A549 (cell line): Measurements from ENCODE around the gene SLC1A3. TPM values are rescaled to one million over a fixed set of nuclear protein-coding genes. Genes with fewer than 3 reads are reported as not detected.

Experiments used
- ATAC-seq, 2 experiments: fragments of 200-7000 bp in 1 of 2; fragments of >200 bp in 1 of 2; cut with Nextera tagmentation in 1 of 2; cut with Tn5 transposase in 1 of 2; 3 replicates each; pipeline versions ENCODE4 v1.8.0 to v1.9.1; 2018 to 2020; ENCODE audit warnings: mild to moderate bottlenecking in 1 of 2, moderate library complexity in 1 of 2
- CTCF ChIA-PET: fragments of 300-600 bp; sonication (Branson Sonifier 250); formaldehyde crosslinking; extraction: SDS; loops from one replicate; lab custom pipeline; 2021; ENCODE audit warnings: antibody characterized with exemption, inconsistent platforms; lab: Yijun Ruan, JAX
- POLR2A ChIA-PET: fragments of 350-600 bp; formaldehyde crosslinking; extraction: SDS; loops from one replicate; lab custom pipeline; 2021; ENCODE audit warnings: antibody characterized with exemption, inconsistent platforms; lab: Yijun Ruan, JAX
- DNase-seq, 2 experiments: peaks; one replicate each; pipeline versions ENCODE4 v3.0.0 to v3.0.0-alpha.2; 2011 to 2016; ENCODE audit warnings: low read depth in 1 of 2, low spot score in 1 of 2
- FAIRE-seq: peaks from 2 replicates; lab custom pipeline; 2011; peaks lifted over from hg19 to GRCh38; lab: Jason Lieb, UNC
- H3K27ac ChIP-seq, 2 experiments: fragments of >200 bp; sonication (Bioruptor Twin); formaldehyde crosslinking; 3 replicates each; pipeline ENCODE4 v1.5.1; 2016 to 2017
- H3K4me1 ChIP-seq: fragments of >200 bp; sonication (Bioruptor Twin); formaldehyde crosslinking; 3 replicates; pipeline ENCODE4 v1.6.1; 2016
- H3K4me2 ChIP-seq: fragments of >200 bp; sonication (Bioruptor Twin); formaldehyde crosslinking; 3 replicates; pipeline ENCODE4 v1.6.1; 2016
- H3K4me3 ChIP-seq: fragments of >200 bp; sonication (Bioruptor Twin); formaldehyde crosslinking; 3 replicates; pipeline ENCODE4 v1.5.1; 2016
- H3K9me3 ChIP-seq: fragments of >200 bp; sonication (Bioruptor Twin); formaldehyde crosslinking; 3 replicates; pipeline ENCODE4 v1.6.1; 2016
- ATOH8 ChIP-seq: fragments of 250-450 bp; sonication (Bioruptor Pico); IDR thresholded peaks from 2 replicates; pipeline ENCODE4 v1.5.0; 2020; ENCODE audit warnings: low read depth, mild to moderate bottlenecking, moderate library complexity
- BHLHE40 ChIP-seq: IDR thresholded peaks from 2 replicates; pipeline ENCODE4 v1.6.1; 2012; ENCODE audit warnings: low read depth, low read length, inconsistent platforms
- CBX8 ChIP-seq: fragments of 200-600 bp; sonication (generic); IDR thresholded peaks from 2 replicates; pipeline ENCODE4 v1.6.1; 2016
- CHD4 ChIP-seq: fragments of 200-600 bp; sonication (generic); IDR thresholded peaks from 2 replicates; pipeline ENCODE4 v1.6.1; 2016; ENCODE audit warnings: antibody characterized with exemption, mild to moderate bottlenecking, borderline replicate concordance
- EHF ChIP-seq: fragments of 250-450 bp; sonication (Bioruptor Pico); IDR thresholded peaks from 2 replicates; pipeline ENCODE4 v1.5.0; 2020; ENCODE audit warnings: mild to moderate bottlenecking
- EP300 ChIP-seq, 2 experiments: fragments of >200 bp; sonication (Bioruptor Twin); formaldehyde crosslinking; IDR thresholded peaks; 2 replicates in 1 of 2; 3 replicates in 1 of 2; pipeline ENCODE4 v1.6.1; 2016 to 2017
- FOSL2 ChIP-seq, 2 experiments: fragments of 450-650 bp in 1 of 2; fragments of >200 bp in 1 of 2; sonication (Bioruptor Twin) in 1 of 2; formaldehyde crosslinking; IDR thresholded peaks; 2 replicates each; pipeline versions ENCODE4 v1.5.0 to v1.6.1; 2016 to 2020; ENCODE audit warnings: mild to moderate bottlenecking in 1 of 2, moderate library complexity in 1 of 2
- FOXS1 ChIP-seq: fragments of 250-450 bp; sonication (Bioruptor Pico); IDR thresholded peaks from 2 replicates; pipeline ENCODE4 v1.5.0; 2020; ENCODE audit warnings: mild to moderate bottlenecking, moderate library complexity
- HES2 ChIP-seq: fragments of >200 bp; sonication (Bioruptor Twin); formaldehyde crosslinking; IDR thresholded peaks from 2 replicates; pipeline ENCODE4 v1.6.1; 2016
- HMGXB4 ChIP-seq: fragments of 250-450 bp; sonication (Bioruptor Pico); IDR thresholded peaks from 2 replicates; pipeline ENCODE4 v1.5.0; 2021; ENCODE audit warnings: mild to moderate bottlenecking, moderate library complexity, borderline replicate concordance
- HOXB13 ChIP-seq: fragments of 250-450 bp; sonication (Bioruptor Pico); IDR thresholded peaks from 2 replicates; pipeline ENCODE4 v1.5.0; 2020; ENCODE audit warnings: low read depth, mild to moderate bottlenecking, moderate library complexity
- KDM1A ChIP-seq: fragments of 200-600 bp; sonication (generic); IDR thresholded peaks from 2 replicates; pipeline ENCODE4 v1.6.1; 2016; ENCODE audit warnings: low read depth, mild to moderate bottlenecking
- MAX ChIP-seq: IDR thresholded peaks from 2 replicates; pipeline ENCODE4 v1.6.1; 2012
- MYC ChIP-seq: IDR thresholded peaks from 2 replicates; pipeline ENCODE4 v1.6.1; 2012; ENCODE audit warnings: mild to moderate bottlenecking, inconsistent platforms, low read length, improper control_type of control experiment, borderline replicate concordance
- NFE2L2 ChIP-seq: fragments of 150-350 bp; conservative IDR thresholded peaks from 2 replicates; pipeline ENCODE4 v1.6.1; 2014; ENCODE audit warnings: low read length
- NR3C1 ChIP-seq: fragments of >200 bp; sonication (Bioruptor Twin); formaldehyde crosslinking; IDR thresholded peaks from 3 replicates; pipeline ENCODE4 v1.6.1; 2017
- PBX3 ChIP-seq: IDR thresholded peaks from 2 replicates; pipeline ENCODE4 v1.6.1; 2012
- POLR2AphosphoS2 ChIP-seq: conservative IDR thresholded peaks from 2 replicates; pipeline ENCODE4 v1.6.1; 2012; ENCODE audit warnings: low read length, improper control_type of control experiment, inconsistent platforms
- RAD21 ChIP-seq, 2 experiments: fragments of >200 bp in 1 of 2; sonication (Bioruptor Twin) in 1 of 2; formaldehyde crosslinking in 1 of 2; IDR thresholded peaks in 1 of 2; conservative IDR thresholded peaks in 1 of 2; 2 replicates in 1 of 2; 3 replicates in 1 of 2; pipeline ENCODE4 v1.6.1; 2012 to 2018; ENCODE audit warnings: inconsistent platforms in 1 of 2
- RNF2 ChIP-seq: fragments of 200-600 bp; sonication (generic); IDR thresholded peaks from 2 replicates; pipeline ENCODE4 v1.6.1; 2016; ENCODE audit warnings: low read depth, mild to moderate bottlenecking, antibody characterized with exemption, moderate library complexity, borderline replicate concordance
- TP53 ChIP-seq: fragments of 250-450 bp; sonication (Bioruptor Pico); IDR thresholded peaks from 2 replicates; pipeline ENCODE4 v1.5.0; 2021; ENCODE audit warnings: mild to moderate bottlenecking, moderate library complexity
- ZFP36 ChIP-seq: fragments of 450-650 bp; IDR thresholded peaks from 2 replicates; pipeline ENCODE4 v1.6.1; 2014; ENCODE audit warnings: borderline replicate concordance; ENCODE audit not compliant: partially characterized antibody
- ZNF302 ChIP-seq: fragments of 250-450 bp; sonication (Bioruptor Pico); IDR thresholded peaks from 2 replicates; pipeline ENCODE4 v1.9.0; 2021; ENCODE audit warnings: inconsistent platforms, mild to moderate bottlenecking, moderate library complexity
- WGBS: methylation state at CpG from one replicate; pipeline ENCODE4 v1.1.6; 2017; ENCODE audit errors: missing lambda C conversion rate; 5-methylcytosine and 5-hydroxymethylcytosine counted together
- polyA plus RNA-seq, 4 experiments: library from polyadenylated mRNA; depleted of rRNA in 3 of 4; stranded (reverse); fragments of >200 nt; fragmentation: RNase III in 1 of 4; extraction: RNeasy Plus Mini Kit Qiagen cat#74134 plus additional on column Dnase treatment in 1 of 4; gene quantifications; 2 replicates in 3 of 4; 3 replicates in 1 of 4; pipeline ENCODE4 v1.2.3, GENCODE V29; 2011 to 2017
- TF ChIP-seq, protein P1 (sequence below): fragments of >200 bp; sonication (Bioruptor Twin); formaldehyde crosslinking; IDR thresholded peaks from 3 replicates; pipeline ENCODE4 v1.6.1; 2016
- TF ChIP-seq, protein P2 (sequence below): fragments of 450-650 bp; IDR thresholded peaks from 2 replicates; pipeline ENCODE4 v1.6.1; 2014; ENCODE audit warnings: antibody characterized with exemption

The SLC1A3 gene
- polyA plus RNA-seq, 2 of the 4 experiments (the other 2 are of a cell fraction): not detected

GRCh38 chr5:36614657-36615308 is 8.4 kb downstream of the SLC1A3 start:
- Histone ChIP-seq H3K9me3 (no peaks in the 10 kb centered on the region), H3K4me1 (no peaks in the 10 kb centered on the region), H3K27ac (no peak overlapping the region), H3K4me3 (no peak overlapping the region), H3K4me2 (no peak overlapping the region)
- no peak for ATAC-seq
- DNase-seq: no peak
- CTCF ChIA-PET: no interaction called here
- POLR2A ChIA-PET: no interaction called here
- FAIRE-seq: no peak
- TF ChIP-seq HMGXB4 (CRISPR knock-in tag) (no peak), NR3C1 (no peak), MAX (no peak), FOSL2 (IDR thresholded peaks at IDR 0.05) (no peak), FOSL2 (CRISPR knock-in tag; IDR thresholded peaks at IDR 0.05) (no peak), HOXB13 (CRISPR knock-in tag) (no peak), ATOH8 (CRISPR knock-in tag) (no peak), HES2 (no peak), POLR2AphosphoS2 (no peak), FOXS1 (CRISPR knock-in tag) (no peak)
- WGBS: 20% methylated on average over 4 of the region's 4 CpGs

- no peak for ATAC-seq
- Histone ChIP-seq H3K4me3 (no peak overlapping the region), H3K27ac (no peak overlapping the region), H3K4me2 (no peak overlapping the region), H3K9me3 (no peaks in the 10 kb centered on the region), H3K4me1 (no peaks in the 10 kb centered on the region)
- ChIA-PET CTCF (interaction anchor here (1.1 kb wide), 1 partner anchor 81 kb away, joined by 3 read pairs; no protein-coding TSS in a partner anchor), POLR2A (no interaction called here)
- no peak for FAIRE-seq
- DNase-seq: no peak
- no peak for TF ChIP-seq TP53 (CRISPR knock-in tag)
- TF ChIP-seq RNF2: no peak
- no peak for TF ChIP-seq RAD21 (conservative IDR thresholded peaks at IDR 0.05 in 1 of 2, IDR thresholded peaks at IDR 0.05 in 1 of 2)
- no peak for TF ChIP-seq HOXB13 (CRISPR knock-in tag)
- TF ChIP-seq EHF (CRISPR knock-in tag): no peak
- TF ChIP-seq MYC: no peak
- TF ChIP-seq PBX3: no peak
- TF ChIP-seq, protein P1, sequence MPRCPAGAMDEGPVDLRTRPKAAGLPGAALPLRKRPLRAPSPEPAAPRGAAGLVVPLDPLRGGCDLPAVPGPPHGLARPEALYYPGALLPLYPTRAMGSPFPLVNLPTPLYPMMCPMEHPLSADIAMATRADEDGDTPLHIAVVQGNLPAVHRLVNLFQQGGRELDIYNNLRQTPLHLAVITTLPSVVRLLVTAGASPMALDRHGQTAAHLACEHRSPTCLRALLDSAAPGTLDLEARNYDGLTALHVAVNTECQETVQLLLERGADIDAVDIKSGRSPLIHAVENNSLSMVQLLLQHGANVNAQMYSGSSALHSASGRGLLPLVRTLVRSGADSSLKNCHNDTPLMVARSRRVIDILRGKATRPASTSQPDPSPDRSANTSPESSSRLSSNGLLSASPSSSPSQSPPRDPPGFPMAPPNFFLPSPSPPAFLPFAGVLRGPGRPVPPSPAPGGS: no peak
- TF ChIP-seq, protein P2, sequence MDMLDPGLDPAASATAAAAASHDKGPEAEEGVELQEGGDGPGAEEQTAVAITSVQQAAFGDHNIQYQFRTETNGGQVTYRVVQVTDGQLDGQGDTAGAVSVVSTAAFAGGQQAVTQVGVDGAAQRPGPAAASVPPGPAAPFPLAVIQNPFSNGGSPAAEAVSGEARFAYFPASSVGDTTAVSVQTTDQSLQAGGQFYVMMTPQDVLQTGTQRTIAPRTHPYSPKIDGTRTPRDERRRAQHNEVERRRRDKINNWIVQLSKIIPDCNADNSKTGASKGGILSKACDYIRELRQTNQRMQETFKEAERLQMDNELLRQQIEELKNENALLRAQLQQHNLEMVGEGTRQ: no peak
- TF ChIP-seq BHLHE40: no peak
- no peak for TF ChIP-seq NFE2L2
- no peak for TF ChIP-seq ZFP36
- TF ChIP-seq ZNF302 (CRISPR knock-in tag): no peak
- no peak for TF ChIP-seq KDM1A
- TF ChIP-seq CBX8: no peak
- no peak for TF ChIP-seq EP300 (IDR thresholded peaks at IDR 0.05)
- no peak for TF ChIP-seq CHD4
- 27% methylated on average over 8 of the region's 8 CpGs for WGBS
These were observed 12.7 kb downstream of the SLC1A3 start for GRCh38 chr5:36619012-36619635.
